H1 (cell line): Measurements from ENCODE around the gene GAP43. TPM values are rescaled to one million over a fixed set of nuclear protein-coding genes. Genes with fewer than 3 reads are reported as not detected.

Experiments used
- CTCF ChIA-PET: fragments of 300-600 bp; sonication (Branson Sonifier 250); formaldehyde crosslinking; loops from one replicate; lab custom pipeline; 2021; ENCODE audit not compliant: partially characterized antibody; lab: Charles Lee
- POLR2A ChIA-PET: fragments of 300-600 bp; sonication (Branson Sonifier 250); formaldehyde crosslinking; loops from one replicate; lab custom pipeline; 2021; ENCODE audit warnings: inconsistent platforms; ENCODE audit not compliant: partially characterized antibody; lab: Charles Lee
- DNase-seq, 2 experiments: peaks; one replicate each; pipeline versions ENCODE4 v3.0.0 to v3.0.0-alpha.2; 2010 to 2022; ENCODE audit warnings: low spot score in 2 of 2, low read depth in 1 of 2, mixed read lengths in 1 of 2
- FAIRE-seq: peaks from 2 replicates; lab custom pipeline; 2011; peaks lifted over from hg19 to GRCh38; lab: Jason Lieb, UNC
- H2AFZ ChIP-seq: 2 replicates; pipeline ENCODE4 v1.8.1; 2012; ENCODE audit warnings: low read length, inconsistent platforms
- H2AK5ac ChIP-seq: 2 replicates; pipeline ENCODE4 v1.6.1; 2013; ENCODE audit warnings: low read depth, low read length
- H2BK120ac ChIP-seq: replicated peaks from 2 replicates; pipeline ENCODE3; 2013; ENCODE audit warnings: low read depth, low read length, inconsistent platforms
- H2BK12ac ChIP-seq: 2 replicates; pipeline ENCODE4 v1.6.1; 2013; ENCODE audit warnings: low read depth, low read length
- H2BK15ac ChIP-seq: 2 replicates; pipeline ENCODE4 v1.6.1; 2013; ENCODE audit warnings: low read length
- H2BK20ac ChIP-seq: 2 replicates; pipeline ENCODE4 v1.6.1; 2013; ENCODE audit warnings: low read length
- H2BK5ac ChIP-seq: 2 replicates; pipeline ENCODE4 v1.6.1; 2013; ENCODE audit warnings: low read depth, low read length
- H3K14ac ChIP-seq: 2 replicates; pipeline ENCODE4 v1.6.1; 2013; ENCODE audit warnings: inconsistent platforms; ENCODE audit not compliant: insufficient read length
- H3K18ac ChIP-seq: 2 replicates; pipeline ENCODE4 v1.6.1; 2013; ENCODE audit warnings: low read length; ENCODE audit errors: extremely low read depth
- H3K23ac ChIP-seq: 2 replicates; pipeline ENCODE4 v1.6.1; 2013; ENCODE audit warnings: inconsistent platforms; ENCODE audit not compliant: insufficient read length
- H3K23me2 ChIP-seq: 2 replicates; pipeline ENCODE4 v1.6.1; 2013; ENCODE audit warnings: low read depth, low read length
- H3K27ac ChIP-seq: 2 replicates; pipeline ENCODE4 v1.6.1; 2011; ENCODE audit warnings: low read depth, low read length, inconsistent platforms
- H3K27me3 ChIP-seq, 4 experiments: replicated peaks in 1 of 4; 1 replicate in 1 of 4; 2 replicates in 3 of 4; pipeline versions ENCODE4 v1.6.1 to v1.8.1; 2011 to 2013; ENCODE audit warnings: low read length in 3 of 4, mild to moderate bottlenecking in 3 of 4, inconsistent platforms in 2 of 4, mixed read lengths in 2 of 4, moderate library complexity in 1 of 4; ENCODE audit not compliant: control insufficient read depth in 3 of 4, insufficient read depth in 3 of 4; ENCODE audit errors: extremely low read depth in 1 of 4
- H3K36me3 ChIP-seq, 4 experiments: 2 replicates each; pipeline versions ENCODE4 v1.6.1 to v1.8.1; 2011 to 2013; ENCODE audit warnings: mild to moderate bottlenecking in 4 of 4, low read length in 3 of 4, moderate library complexity in 2 of 4, control low read depth in 1 of 4, inconsistent platforms in 1 of 4; ENCODE audit not compliant: insufficient read depth in 4 of 4, control insufficient read depth in 2 of 4
- H3K4ac ChIP-seq: replicated peaks from 2 replicates; pipeline ENCODE3; 2013; ENCODE audit warnings: low read length, low read depth, mixed read lengths, inconsistent platforms; ENCODE audit not compliant: insufficient read length
- H3K4me1 ChIP-seq, 4 experiments: replicated peaks in 1 of 4; 1 replicate in 1 of 4; 2 replicates in 3 of 4; pipeline versions ENCODE4 v1.6.1 to v1.8.1; 2011 to 2013; ENCODE audit warnings: low read length in 3 of 4, inconsistent platforms in 2 of 4, mixed read lengths in 1 of 4; ENCODE audit not compliant: insufficient read depth in 4 of 4, control insufficient read depth in 3 of 4
- H3K4me2 ChIP-seq, 2 experiments: 2 replicates each; pipeline versions ENCODE4 v1.6.1 to v1.8.1; 2011 to 2013; ENCODE audit warnings: low read depth in 2 of 2, low read length in 2 of 2, control low read depth in 1 of 2, inconsistent platforms in 1 of 2, mild to moderate bottlenecking in 1 of 2; ENCODE audit not compliant: insufficient read depth in 1 of 2
- H3K4me3 ChIP-seq, 4 experiments: fragments of 200-600, 300-600 bp in 1 of 4; sonication (generic), shearing (Covaris generic), sonication (Bioruptor Twin) in 1 of 4; 2 replicates each; pipeline versions ENCODE4 v1.5.1 to v1.8.1; 2011 to 2016; ENCODE audit warnings: low read length in 4 of 4, low read depth in 3 of 4, control low read depth in 2 of 4, inconsistent platforms in 2 of 4, mild to moderate bottlenecking in 2 of 4, mixed read lengths in 1 of 4, moderate library complexity in 1 of 4; ENCODE audit not compliant: insufficient read depth in 2 of 4; ENCODE audit errors: extremely low read depth in 1 of 4
- H3K56ac ChIP-seq: replicated peaks from 2 replicates; pipeline ENCODE3; 2013; ENCODE audit warnings: low read depth, mild to moderate bottlenecking, mixed read lengths, low read length, inconsistent platforms; ENCODE audit not compliant: insufficient read length
- H3K79me1 ChIP-seq: 2 replicates; pipeline ENCODE4 v1.6.1; 2013; ENCODE audit warnings: low read depth, low read length, control low read depth
- H3K79me2 ChIP-seq, 2 experiments: 2 replicates each; pipeline versions ENCODE4 v1.6.1 to v1.8.1; 2012 to 2013; ENCODE audit warnings: low read length in 2 of 2, mild to moderate bottlenecking in 2 of 2, inconsistent platforms in 1 of 2; ENCODE audit not compliant: insufficient read depth in 2 of 2, control insufficient read depth in 1 of 2
- H3K9ac ChIP-seq, 4 experiments: replicated peaks in 1 of 4; 1 replicate in 1 of 4; 2 replicates in 3 of 4; pipeline versions ENCODE4 v1.6.1 to v1.8.1; 2011 to 2013; ENCODE audit warnings: low read depth in 3 of 4, low read length in 3 of 4, control low read depth in 2 of 4, mild to moderate bottlenecking in 2 of 4, moderate library complexity in 2 of 4, inconsistent platforms in 1 of 4; ENCODE audit errors: extremely low read depth in 1 of 4
- H3K9me3 ChIP-seq, 2 experiments: 2 replicates each; pipeline versions ENCODE4 v1.6.1 to v1.8.1; 2012 to 2013; ENCODE audit warnings: mild to moderate bottlenecking in 2 of 2, moderate library complexity in 2 of 2, control low read depth in 1 of 2, inconsistent platforms in 1 of 2, low read depth in 1 of 2, low read length in 1 of 2, mixed read lengths in 1 of 2; ENCODE audit not compliant: insufficient read depth in 2 of 2
- H4K20me1 ChIP-seq, 2 experiments: replicated peaks in 1 of 2; 2 replicates each; pipeline versions ENCODE3 to v1.8.1; 2011 to 2013; ENCODE audit warnings: inconsistent platforms in 2 of 2, low read length in 2 of 2, mild to moderate bottlenecking in 1 of 2; ENCODE audit not compliant: insufficient read depth in 2 of 2, control insufficient read depth in 1 of 2
- H4K5ac ChIP-seq: 2 replicates; pipeline ENCODE4 v1.6.1; 2013; ENCODE audit warnings: low read length, low read depth, mixed read lengths, inconsistent platforms; ENCODE audit not compliant: insufficient read length
- H4K8ac ChIP-seq: 2 replicates; pipeline ENCODE4 v1.8.0; 2013; ENCODE audit warnings: mild to moderate bottlenecking, moderate library complexity, low read length, inconsistent platforms; ENCODE audit not compliant: insufficient read depth; ENCODE audit errors: extremely low read depth
- H4K91ac ChIP-seq: replicated peaks from 2 replicates; pipeline ENCODE3; 2013; ENCODE audit warnings: low read length, mixed read lengths, inconsistent platforms; ENCODE audit not compliant: insufficient read length
- BRCA1 ChIP-seq: IDR thresholded peaks from 2 replicates; pipeline ENCODE4 v1.6.1; 2012; ENCODE audit warnings: low read depth, low read length, improper control_type of control experiment
- CBX8 ChIP-seq: fragments of 300-800, 300-1000 bp; sonication (generic); IDR thresholded peaks from 2 replicates; pipeline ENCODE4 v1.7.1; 2016; ENCODE audit warnings: low read depth, low read length, borderline replicate concordance
- HDAC2 ChIP-seq, 2 experiments: fragments of 300-600 bp in 1 of 2; sonication (generic) in 1 of 2; IDR thresholded peaks; 2 replicates each; pipeline ENCODE4 v1.6.1; 2011 to 2012; ENCODE audit warnings: low read depth in 2 of 2, low read length in 2 of 2, mild to moderate bottlenecking in 2 of 2, moderate library complexity in 2 of 2, borderline replicate concordance in 1 of 2, inconsistent platforms in 1 of 2
- JUN ChIP-seq: IDR thresholded peaks from 2 replicates; pipeline ENCODE4 v1.6.1; 2011; ENCODE audit warnings: low read depth, mild to moderate bottlenecking, improper control_type of control experiment, low read length
- KDM1A ChIP-seq: fragments of 200-600, 300-600 bp; sonication (generic); IDR thresholded peaks from 2 replicates; pipeline ENCODE4 v1.7.1; 2016; ENCODE audit warnings: mild to moderate bottlenecking, low read length, borderline replicate concordance
- KDM4A ChIP-seq: IDR thresholded peaks from one replicate; pipeline ENCODE4 v1.7.1; 2012; ENCODE audit warnings: low read depth, mild to moderate bottlenecking, moderate library complexity, low read length, inconsistent platforms; ENCODE audit not compliant: severe bottlenecking
- RNF2 ChIP-seq: fragments of 200-900, 300-1000 bp; sonication (generic); IDR thresholded peaks from 2 replicates; pipeline ENCODE4 v1.7.1; 2016; ENCODE audit warnings: borderline replicate concordance, low read depth, mild to moderate bottlenecking, antibody characterized with exemption, low read length; ENCODE audit not compliant: poor library complexity, severe bottlenecking; ENCODE audit errors: missing control alignments
- TAF1 ChIP-seq: IDR thresholded peaks from 2 replicates; pipeline ENCODE4 v1.6.1; 2011; ENCODE audit warnings: mild to moderate bottlenecking, low read depth, low read length
- WGBS, 2 experiments: shearing (Covaris generic) in 1 of 2; methylation state at CpG; one replicate each; pipeline versions ENCODE4 v1.1.6 to v1.1.7; 2013 to 2015; ENCODE audit warnings: low lambda C conversion rate in 2 of 2, mixed read lengths in 2 of 2, inconsistent platforms in 1 of 2, low coverage in 1 of 2, missing lambda C conversion rate in 1 of 2; ENCODE audit not compliant: insufficient replicate concordance in 2 of 2, insufficient coverage in 1 of 2, insufficient read length in 1 of 2; ENCODE audit errors: extremely low coverage in 1 of 2, missing lambda C conversion rate in 1 of 2; 5-methylcytosine and 5-hydroxymethylcytosine counted together
- polyA plus RNA-seq, 7 experiments: library from polyadenylated mRNA; depleted of rRNA in 3 of 7; stranded (reverse) in 5 of 7; unstranded in 2 of 7; fragments of >200 nt in 5 of 7; fragments of 200-250 nt in 2 of 7; gene quantifications; 1 replicate in 5 of 7; 2 replicates in 1 of 7; 4 replicates in 1 of 7; pipeline versions ENCODE4 v1.2.1 to v1.2.3, GENCODE V29; 2011 to 2013; ENCODE audit warnings: missing spikeins in 2 of 7, mixed read lengths in 2 of 7
- total RNA-seq: library from RNA; stranded (reverse); fragmentation: NEBNext Ultra II Directional; extraction: Animal tissue kit (Norgen Biotek cat#: 25700); gene quantifications from 2 replicates; pipeline ENCODE4 v1.2.1, GENCODE V29; 2021
- TF ChIP-seq, protein P1 (sequence below): IDR thresholded peaks from 2 replicates; pipeline ENCODE4 v1.6.1; 2011; ENCODE audit warnings: low read length, improper control_type of control experiment
- TF ChIP-seq, protein P2 (sequence below): IDR thresholded peaks from 2 replicates; pipeline ENCODE4 v1.6.1; 2012; ENCODE audit warnings: inconsistent platforms

The GAP43 gene
- total and polyA plus RNA-seq, 2 of the 8 experiments (the other 6 are each of a cell fraction or from before 2014, with no cell fraction given): 11.2 to 21.9 TPM

DNA sequence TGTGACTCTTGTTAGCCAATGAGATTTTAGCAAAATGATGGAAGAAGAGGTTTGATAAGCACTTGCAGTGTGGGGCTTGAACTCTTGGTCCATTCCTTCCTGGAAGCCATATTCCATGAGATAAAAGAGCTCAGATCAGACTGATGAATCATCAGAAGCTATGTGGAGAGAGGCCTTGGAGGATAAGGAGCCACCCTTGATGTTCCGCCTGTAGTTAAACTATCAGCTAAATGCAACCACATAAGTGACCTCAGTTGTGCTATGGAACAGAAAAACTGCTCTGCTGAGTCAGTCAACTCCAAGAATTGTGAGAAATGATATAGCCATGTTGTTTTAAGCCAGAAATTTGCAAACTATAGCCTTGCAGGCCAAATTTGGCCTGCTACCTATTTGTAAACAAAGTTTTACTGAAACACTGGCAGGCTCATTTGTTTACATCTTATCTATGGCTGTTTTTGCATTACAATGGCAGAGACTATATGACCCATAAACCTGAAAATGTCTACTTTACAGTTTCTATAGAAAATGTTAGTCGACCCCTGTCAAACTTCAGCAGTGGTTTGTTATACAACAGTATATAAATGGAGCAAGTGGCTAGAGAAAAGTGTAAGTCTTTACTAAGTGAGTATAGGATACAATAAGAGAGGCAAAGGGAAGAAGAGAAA, 27.6 kb upstream of the GAP43 start:
- no peaks in the 10 kb centered on the region for H3K79me2 ChIP-seq
- ChIA-PET POLR2A (interaction anchor here (0.9 kb wide), 1 partner anchor 83 kb away, joined by 3 read pairs; no protein-coding TSS in a partner anchor), CTCF (interaction anchor here (1.1 kb wide), 1 partner anchor 24 kb away, joined by 3 read pairs; no protein-coding TSS in a partner anchor)
- H3K27ac ChIP-seq: no peak overlapping the region
- H4K91ac ChIP-seq: no peak overlapping the region
- no peak overlapping the region for H3K4me2 ChIP-seq
- no peaks in the 10 kb centered on the region for H3K27me3 ChIP-seq
- no peak overlapping the region for H3K4me3 ChIP-seq
- DNase-seq (no peak), FAIRE-seq (no peak)
- H2BK20ac ChIP-seq: no peak overlapping the region
- H3K9ac ChIP-seq: no peak overlapping the region
- H3K18ac ChIP-seq: no peak overlapping the region
- no peak overlapping the region for H3K56ac ChIP-seq
- no peaks in the 10 kb centered on the region for H3K4me1 ChIP-seq
- H4K20me1 ChIP-seq: no peaks in the 10 kb centered on the region
- H3K36me3 ChIP-seq: no peaks in the 10 kb centered on the region
- peaks cover 6 to 12% of the 10 kb centered on the region in 2 experiments; a peak in 2 of 4 replicates for H3K9me3 ChIP-seq
- no peak overlapping the region for H2BK120ac ChIP-seq
- H4K5ac ChIP-seq: no peak overlapping the region
- H3K14ac ChIP-seq: no peak overlapping the region
- no peak overlapping the region for H3K23ac ChIP-seq
- no peak overlapping the region for H2BK12ac ChIP-seq
- no peak overlapping the region for H2BK15ac ChIP-seq
- no peak overlapping the region for H2BK5ac ChIP-seq
- no peaks in the 10 kb centered on the region for H3K23me2 ChIP-seq
- H4K8ac ChIP-seq: no peak overlapping the region
- H3K4ac ChIP-seq: no peak overlapping the region
- no peak overlapping the region for H2AFZ ChIP-seq
- H3K79me1 ChIP-seq: no peaks in the 10 kb centered on the region
- 97% methylated on average over 2 of the region's 2 CpGs; no CpG with 5 or more reads in 1 of the 2 experiments for WGBS, 2 experiments
- H2AK5ac ChIP-seq: no peak overlapping the region
- TF ChIP-seq TAF1 (no peak), KDM4A (no peak), KDM1A (no peak), JUN (no peak), HDAC2 (IDR thresholded peaks at IDR 0.05; ENCODE audit: borderline replicate concordance in 1 of 2, low read depth in 2 of 2, low read length in 2 of 2) (no peak), BRCA1 (no peak), CBX8 (no peak), RNF2 (no peak)
- TF ChIP-seq, protein P1, sequence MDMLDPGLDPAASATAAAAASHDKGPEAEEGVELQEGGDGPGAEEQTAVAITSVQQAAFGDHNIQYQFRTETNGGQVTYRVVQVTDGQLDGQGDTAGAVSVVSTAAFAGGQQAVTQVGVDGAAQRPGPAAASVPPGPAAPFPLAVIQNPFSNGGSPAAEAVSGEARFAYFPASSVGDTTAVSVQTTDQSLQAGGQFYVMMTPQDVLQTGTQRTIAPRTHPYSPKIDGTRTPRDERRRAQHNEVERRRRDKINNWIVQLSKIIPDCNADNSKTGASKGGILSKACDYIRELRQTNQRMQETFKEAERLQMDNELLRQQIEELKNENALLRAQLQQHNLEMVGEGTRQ: no peak
- TF ChIP-seq, protein P2, sequence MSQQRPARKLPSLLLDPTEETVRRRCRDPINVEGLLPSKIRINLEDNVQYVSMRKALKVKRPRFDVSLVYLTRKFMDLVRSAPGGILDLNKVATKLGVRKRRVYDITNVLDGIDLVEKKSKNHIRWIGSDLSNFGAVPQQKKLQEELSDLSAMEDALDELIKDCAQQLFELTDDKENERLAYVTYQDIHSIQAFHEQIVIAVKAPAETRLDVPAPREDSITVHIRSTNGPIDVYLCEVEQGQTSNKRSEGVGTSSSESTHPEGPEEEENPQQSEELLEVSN: no peak
